BJ (cell line): ENCODE data around the gene SLC39A3. TPM values are rescaled to one million over a fixed set of nuclear protein-coding genes. Genes with fewer than 3 reads are reported as not detected.

Source experiments
- CTCF ChIA-PET: fragments of 350-600 bp; formaldehyde crosslinking; extraction: SDS; loops from one replicate; lab custom pipeline; 2021; ENCODE audit warnings: antibody characterized with exemption, inconsistent platforms; lab: Yijun Ruan, JAX
- POLR2A ChIA-PET: fragments of 300-600 bp; sonication (Branson Sonifier 250); formaldehyde crosslinking; extraction: SDS; loops from one replicate; lab custom pipeline; 2021; ENCODE audit warnings: antibody characterized with exemption; lab: Charles Lee
- DNase-seq: peaks from one replicate; pipeline ENCODE4 v3.0.0-alpha.2; 2011; ENCODE audit warnings: low read depth
- H3K27me3 ChIP-seq: 2 replicates; pipeline ENCODE4 v1.6.0; 2011; ENCODE audit warnings: low read length; ENCODE audit not compliant: control insufficient read depth, insufficient read depth
- H3K36me3 ChIP-seq: 2 replicates; pipeline ENCODE4 v1.5.1; 2011; ENCODE audit warnings: low read length; ENCODE audit not compliant: control insufficient read depth, insufficient read depth
- H3K4me3 ChIP-seq: 2 replicates; pipeline ENCODE4 v1.5.1; 2011; ENCODE audit warnings: low read depth, mild to moderate bottlenecking, control low read depth, low read length
- polyA plus RNA-seq: library from polyadenylated mRNA; depleted of rRNA; stranded (reverse); fragments of >200 nt; gene quantifications from 2 replicates; pipeline ENCODE4 v1.2.3, GENCODE V29; 2011
- TF ChIP-seq, protein P1 (sequence below): IDR thresholded peaks from 2 replicates; pipeline ENCODE4 v1.5.1; 2011; ENCODE audit warnings: low read depth, mild to moderate bottlenecking, control low read depth, inconsistent platforms, low read length, moderate library complexity; ENCODE audit not compliant: insufficient read depth

Gene SLC39A3
- polyA plus RNA-seq, 1 experiment, result 67.9 TPM

DNA sequence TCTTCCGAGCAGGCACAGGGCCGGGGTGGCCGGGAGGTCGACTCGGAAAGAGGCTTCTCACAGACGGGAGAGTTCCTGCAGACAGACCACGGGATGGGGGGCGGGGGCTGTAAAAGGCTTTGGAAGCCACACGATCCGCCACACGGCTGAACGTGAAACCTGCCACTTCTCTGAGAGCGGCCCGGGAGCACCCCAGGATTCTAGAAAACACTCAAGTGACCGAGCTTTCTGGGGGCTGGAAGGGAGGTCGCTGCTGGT is 15.6 kb upstream of the SLC39A3 start:
- Histone ChIP-seq H3K4me3 (no peak overlapping the region), H3K27me3 (no peaks in the 10 kb centered on the region), H3K36me3 (peaks cover 20% of the 10 kb centered on the region)
- no peak for DNase-seq
- ChIA-PET POLR2A (no interaction called here), CTCF (interaction anchor here (0.7 to 1.4 kb wide), 2 partner anchors 107 to 128 kb away, joined by 3 to 5 read pairs; no protein-coding TSS in a partner anchor)
- TF ChIP-seq, protein P1, sequence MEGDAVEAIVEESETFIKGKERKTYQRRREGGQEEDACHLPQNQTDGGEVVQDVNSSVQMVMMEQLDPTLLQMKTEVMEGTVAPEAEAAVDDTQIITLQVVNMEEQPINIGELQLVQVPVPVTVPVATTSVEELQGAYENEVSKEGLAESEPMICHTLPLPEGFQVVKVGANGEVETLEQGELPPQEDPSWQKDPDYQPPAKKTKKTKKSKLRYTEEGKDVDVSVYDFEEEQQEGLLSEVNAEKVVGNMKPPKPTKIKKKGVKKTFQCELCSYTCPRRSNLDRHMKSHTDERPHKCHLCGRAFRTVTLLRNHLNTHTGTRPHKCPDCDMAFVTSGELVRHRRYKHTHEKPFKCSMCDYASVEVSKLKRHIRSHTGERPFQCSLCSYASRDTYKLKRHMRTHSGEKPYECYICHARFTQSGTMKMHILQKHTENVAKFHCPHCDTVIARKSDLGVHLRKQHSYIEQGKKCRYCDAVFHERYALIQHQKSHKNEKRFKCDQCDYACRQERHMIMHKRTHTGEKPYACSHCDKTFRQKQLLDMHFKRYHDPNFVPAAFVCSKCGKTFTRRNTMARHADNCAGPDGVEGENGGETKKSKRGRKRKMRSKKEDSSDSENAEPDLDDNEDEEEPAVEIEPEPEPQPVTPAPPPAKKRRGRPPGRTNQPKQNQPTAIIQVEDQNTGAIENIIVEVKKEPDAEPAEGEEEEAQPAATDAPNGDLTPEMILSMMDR, result no peak

DNA sequence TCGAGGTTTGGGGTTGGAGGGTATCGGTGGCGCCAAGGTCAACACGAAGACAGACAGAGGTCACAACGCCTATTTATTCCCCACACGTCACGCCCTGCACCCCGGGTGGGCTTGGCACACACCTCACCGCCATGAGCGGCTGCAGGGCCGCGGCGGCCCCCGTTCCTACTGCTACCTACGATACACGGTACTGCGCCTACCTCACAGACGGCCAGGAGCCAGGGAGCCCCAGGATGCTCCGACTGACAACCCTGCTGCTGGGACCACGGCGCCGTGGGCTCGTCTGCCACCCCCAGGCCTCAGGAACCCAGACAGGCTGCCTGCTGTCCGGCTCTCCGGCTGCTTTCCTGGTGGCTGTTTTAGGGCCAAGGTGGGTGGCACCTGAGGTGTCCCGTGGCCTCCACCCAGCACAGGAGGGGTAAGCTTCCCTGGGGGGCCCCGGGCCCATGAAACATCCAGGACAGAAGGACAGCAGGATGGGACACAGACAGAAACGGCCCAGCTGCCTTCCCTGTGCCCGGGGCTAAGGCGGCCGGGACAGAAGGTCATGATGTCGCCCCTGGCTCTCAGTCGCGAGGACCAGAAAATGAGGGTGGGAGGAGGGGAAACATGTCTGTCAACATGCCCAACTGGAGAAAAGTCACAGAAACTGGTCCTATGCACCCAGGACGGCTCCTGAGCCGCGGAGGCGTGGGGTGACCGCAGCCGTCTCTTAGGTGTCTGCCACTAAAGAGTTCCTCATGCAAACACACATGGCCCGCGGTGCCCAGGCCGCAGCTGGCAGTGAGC is 15.0 kb upstream of the SLC39A3 start:
- ChIA-PET CTCF (interaction anchor here (1.4 to 12.6 kb wide), 2 partner anchors 106 kb away, joined by 5 to 244 read pairs; no protein-coding TSS in a partner anchor), POLR2A (no interaction called here)
- no peak overlapping the region for H3K4me3 ChIP-seq
- TF ChIP-seq, protein P1, result no peak
- DNase-seq, result no peak
- peaks cover 20% of the 10 kb centered on the region for H3K36me3 ChIP-seq
- no peaks in the 10 kb centered on the region for H3K27me3 ChIP-seq

GRCh38 chr19:2751438-2751830 is 11.6 kb upstream of the SLC39A3 start:
- Histone ChIP-seq H3K27me3 (no peaks in the 10 kb centered on the region), H3K36me3 (peaks cover 8% of the 10 kb centered on the region), H3K4me3 (no peak overlapping the region)
- DNase-seq, result no peak
- POLR2A ChIA-PET, result no interaction called here
- CTCF ChIA-PET, result interaction anchor here (1.4 to 12.6 kb wide), 2 partner anchors 102 to 115 kb away, joined by 10 to 244 read pairs; no protein-coding TSS in a partner anchor
- TF ChIP-seq, protein P1, result no peak

- TF ChIP-seq, protein P1, result no peak
- DNase-seq, result no peak
- ChIA-PET CTCF (interaction anchor here (0.8 to 12.6 kb wide), 6 partner anchors 9 to 102 kb away, joined by 3 to 244 read pairs (median 8); no protein-coding TSS in a partner anchor), POLR2A (no interaction called here)
- Histone ChIP-seq H3K36me3 (peaks cover 8% of the 10 kb centered on the region), H3K4me3 (no peak overlapping the region), H3K27me3 (no peaks in the 10 kb centered on the region)
Observed at GRCh38 chr19:2750808-2751437, 11.1 kb upstream of the SLC39A3 start.

DNA sequence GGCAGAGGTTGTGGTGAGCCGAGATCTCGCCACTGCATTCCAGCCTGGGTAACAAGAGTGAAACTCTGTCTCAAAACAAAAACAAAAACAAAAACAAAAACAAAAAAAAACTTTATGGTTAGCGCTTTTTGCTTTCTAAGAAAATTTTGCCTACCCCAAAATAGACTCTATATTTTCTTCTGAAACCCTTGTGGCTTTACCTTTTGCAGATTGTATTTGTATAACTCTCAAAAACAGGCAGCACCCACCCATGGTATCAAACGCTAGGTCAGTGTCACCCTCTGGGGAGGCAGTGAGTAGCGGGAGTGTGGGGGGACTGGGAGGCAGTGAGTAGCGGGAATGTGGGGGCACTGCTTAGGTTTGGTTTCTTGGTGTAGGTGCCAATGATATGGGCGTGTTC is 7.5 kb upstream of the SLC39A3 start:
- H3K36me3 ChIP-seq, result no peaks in the 10 kb centered on the region
- no peaks in the 10 kb centered on the region for H3K27me3 ChIP-seq
- TF ChIP-seq, protein P1, result no peak
- no peak overlapping the region for H3K4me3 ChIP-seq
- ChIA-PET CTCF (interaction anchor here (0.7 to 12.6 kb wide), 2 partner anchors 27 to 98 kb away, joined by 3 to 244 read pairs; no protein-coding TSS in a partner anchor), POLR2A (no interaction called here)
- no peak for DNase-seq
